GM19099 (cell line): Measurements from ENCODE around the gene LAMA5.

Experiments
- POLR2A ChIP-seq: IDR thresholded peaks from 3 replicates; pipeline ENCODE4 v1.6.1; 2011; ENCODE audit warnings: low read depth; ENCODE audit not compliant: insufficient read length; ENCODE audit errors: extremely low read depth

The LAMA5 gene

DNA sequence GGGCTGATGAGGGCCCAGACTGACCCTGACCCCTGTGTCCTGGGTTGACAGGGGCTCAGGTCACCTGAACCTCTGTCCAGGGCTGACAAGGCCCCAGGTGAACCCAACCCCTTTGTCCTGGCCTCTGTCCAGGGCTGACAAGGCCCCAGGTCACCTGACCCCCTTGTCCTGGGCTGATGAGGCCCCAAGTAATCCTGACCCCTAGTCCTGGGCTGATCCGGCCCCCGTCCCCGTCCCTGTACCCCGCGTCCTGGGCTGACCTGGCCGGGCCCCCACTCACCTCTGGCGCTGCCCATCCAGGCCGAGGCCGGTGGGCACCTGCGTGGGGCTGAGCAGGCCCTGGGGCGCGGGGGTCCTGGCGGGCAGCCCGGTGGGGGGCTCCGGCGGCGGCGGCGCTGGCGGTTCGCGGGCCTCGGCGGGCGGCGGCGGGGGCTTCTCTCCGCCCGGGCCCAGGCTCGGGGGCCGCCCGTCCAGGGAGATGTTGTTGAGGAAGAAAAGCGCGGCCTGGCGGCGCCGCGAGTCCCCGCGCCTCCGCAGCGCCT is 39.6 kb upstream of the LAMA5 start:
- TF ChIP-seq POLR2A: no peak

DNA sequence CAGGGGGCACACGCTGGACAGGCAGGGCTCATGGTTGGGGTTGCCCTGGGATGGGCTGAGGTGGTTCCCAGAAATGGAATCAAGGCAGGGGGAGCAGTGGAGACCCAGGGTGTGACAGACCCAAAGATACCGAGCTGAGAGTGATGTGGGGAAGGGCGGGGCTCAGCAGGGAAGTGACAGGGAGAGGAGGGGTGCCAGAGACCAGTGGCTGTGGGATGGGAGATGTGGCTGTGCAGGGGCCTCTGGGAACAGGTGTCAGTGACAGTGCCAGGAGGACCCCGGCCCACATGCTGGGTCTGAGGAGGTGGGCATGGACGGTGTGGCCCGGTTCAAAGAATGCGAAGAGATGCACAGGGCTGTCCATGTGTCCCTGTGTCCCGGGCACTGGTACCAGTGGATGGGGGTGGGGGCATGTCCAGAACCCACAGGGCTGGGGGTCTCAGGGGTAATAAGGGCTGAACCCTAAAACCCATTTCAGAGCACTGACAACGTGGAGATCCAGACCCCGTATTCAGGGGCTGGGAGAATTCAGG is 38.9 kb upstream of the LAMA5 start:
- TF ChIP-seq POLR2A: no peak

DNA sequence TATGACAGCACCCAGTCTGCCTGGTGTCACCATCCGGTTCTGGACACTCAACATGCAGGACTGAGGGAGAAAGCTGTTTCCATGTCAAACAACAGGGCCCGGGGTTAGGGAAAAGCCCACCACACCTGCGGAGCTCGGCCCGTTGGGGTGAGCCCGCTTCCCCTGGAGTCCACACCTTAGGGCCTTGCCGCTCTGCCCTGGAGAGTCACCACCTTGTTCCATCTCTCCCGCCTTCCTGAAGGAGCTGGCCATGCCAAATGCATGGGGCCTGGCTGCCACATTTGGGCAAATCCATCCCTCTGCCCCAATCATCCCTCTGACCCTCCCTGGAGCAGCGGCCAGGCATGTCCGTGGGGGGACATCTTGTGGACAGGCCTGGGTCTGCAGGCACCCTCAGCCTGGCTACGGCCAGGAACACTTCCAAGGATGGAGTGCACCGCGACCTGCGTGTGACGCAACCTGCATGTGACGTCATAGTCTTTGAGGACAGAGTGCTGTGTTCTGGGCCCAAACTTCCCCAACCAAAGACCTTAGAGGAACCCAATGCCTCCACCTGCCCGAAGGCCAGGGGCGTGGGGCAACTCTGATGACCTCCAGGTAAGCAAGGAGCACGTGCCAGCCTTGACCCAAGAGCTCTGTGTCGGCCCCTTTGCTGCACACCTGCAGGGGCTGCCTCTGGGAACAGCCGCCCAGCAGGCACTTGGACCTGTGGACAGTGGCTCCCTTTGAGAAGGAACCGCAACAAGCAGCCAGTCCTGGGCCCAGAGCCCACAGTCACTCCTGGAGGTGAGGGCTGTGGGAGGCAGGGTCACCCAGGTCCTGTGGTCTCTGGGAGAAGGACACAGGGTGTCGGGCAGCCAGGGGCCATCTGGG is 38.2 kb upstream of the LAMA5 start:
- no peak for TF ChIP-seq POLR2A

DNA sequence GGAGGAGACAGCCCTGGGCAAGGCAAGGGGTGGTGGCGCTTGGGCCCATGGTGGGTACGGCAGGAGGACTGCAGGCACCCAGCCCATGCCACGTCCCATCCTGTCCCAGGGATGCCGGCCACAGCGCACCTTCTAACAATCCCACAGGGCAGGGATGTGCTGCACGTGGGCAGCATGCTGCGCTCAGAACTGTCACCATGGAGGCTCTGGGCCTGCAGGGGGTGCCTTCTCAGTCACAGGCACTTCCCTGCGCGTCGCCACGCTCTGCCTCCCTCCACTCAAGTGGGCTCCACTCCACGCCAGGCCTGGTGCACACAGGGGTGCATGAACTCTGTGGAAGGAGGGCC is 37.6 kb upstream of the LAMA5 start:
- TF ChIP-seq POLR2A: no peak

DNA sequence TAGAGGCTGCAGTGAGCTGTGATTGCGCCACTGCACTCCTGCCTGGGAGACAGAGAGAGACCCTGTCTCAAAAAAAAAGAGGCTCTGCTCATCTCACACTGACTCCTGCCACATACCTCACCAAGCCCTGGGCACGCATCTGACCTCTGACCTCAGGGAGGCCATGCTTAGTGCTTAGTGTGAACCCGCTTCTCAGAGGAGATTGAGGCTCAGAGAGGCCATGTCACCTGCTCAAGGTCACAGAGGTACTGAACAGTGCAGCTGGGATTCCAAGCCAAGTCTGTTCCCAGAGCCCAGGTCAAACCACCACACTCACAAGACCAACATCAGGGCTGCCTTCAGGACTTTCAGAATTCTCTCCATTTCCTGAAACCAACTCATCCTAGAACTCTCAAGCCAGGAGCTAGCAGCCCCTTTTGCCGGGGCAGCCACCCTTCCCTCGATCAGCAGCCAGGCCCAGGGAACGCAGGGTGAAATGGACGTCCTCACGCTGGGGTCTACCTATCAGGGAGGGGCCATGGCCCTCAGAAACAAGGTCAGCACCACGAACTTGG is 37.1 kb upstream of the LAMA5 start:
- TF ChIP-seq POLR2A: no peak

DNA sequence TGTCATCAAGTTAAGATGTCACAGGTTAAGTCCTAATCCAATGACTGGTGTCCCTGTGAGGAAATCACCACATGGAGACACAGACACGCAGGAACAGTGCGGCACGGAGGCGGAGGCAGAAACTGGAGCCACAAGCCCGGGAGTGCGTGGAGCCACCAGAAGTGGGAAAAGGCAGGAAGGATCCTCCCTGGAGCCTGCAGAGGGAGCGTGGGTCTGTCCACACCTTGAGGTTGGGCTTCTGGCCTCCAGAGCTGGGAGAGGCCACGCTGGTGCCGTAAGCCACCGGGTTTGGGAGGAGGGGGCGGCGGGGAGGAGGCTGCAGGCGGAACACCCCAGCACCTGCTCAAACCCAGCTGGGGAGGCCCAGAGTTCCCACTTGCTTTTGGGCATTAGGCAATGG is 36.2 kb upstream of the LAMA5 start:
- TF ChIP-seq POLR2A: no peak

DNA sequence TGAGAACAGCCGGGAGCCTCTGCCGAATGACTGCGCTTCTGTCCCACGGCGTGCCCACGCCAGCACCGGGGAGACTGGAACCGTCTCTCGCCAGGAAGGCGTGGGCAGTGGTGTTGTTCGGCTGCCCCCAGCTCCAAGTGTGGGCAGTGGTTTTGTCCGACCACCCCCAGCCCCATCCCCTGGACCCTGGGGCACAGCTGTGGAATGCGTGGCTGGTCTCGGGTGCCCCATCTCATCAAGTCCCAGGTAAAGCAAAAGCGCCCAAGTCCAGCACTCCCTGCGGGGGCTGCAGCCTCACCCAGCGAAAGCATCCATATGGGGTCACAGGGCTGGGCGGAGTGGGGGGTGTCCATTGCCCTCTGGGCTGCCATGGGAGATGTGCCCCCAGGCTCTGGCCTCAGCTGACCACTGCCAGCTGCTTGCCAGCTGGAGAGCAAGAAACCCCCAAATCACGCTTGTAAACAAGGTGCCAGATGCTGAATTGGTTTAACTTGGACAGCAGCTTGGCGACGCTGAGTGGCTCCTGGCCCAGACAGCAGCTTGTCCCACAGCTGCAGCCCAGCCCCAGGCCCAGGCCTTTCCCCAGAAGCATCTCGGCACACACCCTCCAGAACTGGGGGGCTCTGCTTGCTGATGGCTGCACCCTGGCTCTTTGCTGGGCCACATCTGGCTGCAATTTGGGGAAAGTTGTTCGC is 35.5 kb upstream of the LAMA5 start:
- no peak for TF ChIP-seq POLR2A

DNA sequence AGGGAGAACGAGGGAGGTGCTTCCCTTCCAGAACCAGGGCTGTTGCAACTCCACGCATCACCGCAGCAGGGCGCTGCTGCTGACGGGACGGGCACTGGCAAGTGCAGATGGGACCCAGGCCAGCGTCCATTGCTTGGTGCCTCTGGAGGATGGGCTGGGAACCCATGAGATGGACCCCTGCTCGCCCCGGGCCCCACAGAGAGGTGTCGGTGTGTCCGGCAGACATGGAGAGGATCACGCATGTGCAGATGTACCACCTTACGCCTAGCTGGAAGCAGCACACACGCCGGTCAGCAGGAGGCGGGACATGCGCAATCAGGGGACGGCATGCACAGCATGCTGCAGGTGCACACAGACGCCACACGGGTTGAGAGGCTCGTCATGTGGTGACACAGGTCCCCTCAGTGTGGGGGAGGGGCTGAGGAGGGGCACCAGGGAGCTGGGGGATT is 34.2 kb upstream of the LAMA5 start:
- no peak for TF ChIP-seq POLR2A

DNA sequence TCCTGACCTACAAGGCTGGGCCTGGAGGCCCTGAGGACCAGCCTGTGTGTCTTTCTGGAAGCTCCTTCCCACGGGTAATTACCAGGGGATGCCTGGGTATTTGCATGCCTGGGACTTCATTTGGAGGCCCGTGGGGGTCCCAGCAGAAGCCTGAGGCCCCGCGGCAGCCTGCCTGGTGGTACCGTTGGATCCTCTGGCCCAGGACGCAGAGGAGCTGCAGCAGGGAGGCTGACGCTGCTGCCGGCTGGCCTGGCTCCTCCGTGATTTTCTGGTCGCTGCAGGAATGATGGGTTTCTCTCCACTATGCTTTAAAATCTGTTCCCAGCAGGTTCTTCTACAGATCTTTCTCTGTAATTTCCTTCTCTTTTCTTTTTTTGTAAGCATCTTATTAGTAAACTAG is 33.4 kb upstream of the LAMA5 start:
- TF ChIP-seq POLR2A: no peak

DNA sequence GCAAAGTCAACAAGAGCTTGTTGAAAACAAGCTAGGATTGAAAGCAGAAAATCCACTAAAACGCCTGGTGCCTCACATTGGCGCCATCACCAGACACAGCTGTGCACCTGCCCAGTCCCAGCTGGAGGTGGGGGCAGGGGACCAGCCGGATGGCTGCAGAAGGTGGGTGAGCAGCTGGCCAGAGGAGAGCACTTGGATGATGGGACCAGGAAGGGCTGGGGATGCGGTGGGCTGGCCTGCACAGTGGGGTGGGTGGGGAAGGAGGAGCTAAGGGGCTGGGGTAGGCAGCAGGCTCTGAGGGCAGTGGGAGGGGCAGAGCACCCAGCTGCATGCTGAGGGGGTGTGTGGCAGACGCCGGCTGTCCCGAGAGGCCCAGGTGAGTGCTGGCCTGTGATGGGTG is 32.9 kb upstream of the LAMA5 start:
- no peak for TF ChIP-seq POLR2A

DNA sequence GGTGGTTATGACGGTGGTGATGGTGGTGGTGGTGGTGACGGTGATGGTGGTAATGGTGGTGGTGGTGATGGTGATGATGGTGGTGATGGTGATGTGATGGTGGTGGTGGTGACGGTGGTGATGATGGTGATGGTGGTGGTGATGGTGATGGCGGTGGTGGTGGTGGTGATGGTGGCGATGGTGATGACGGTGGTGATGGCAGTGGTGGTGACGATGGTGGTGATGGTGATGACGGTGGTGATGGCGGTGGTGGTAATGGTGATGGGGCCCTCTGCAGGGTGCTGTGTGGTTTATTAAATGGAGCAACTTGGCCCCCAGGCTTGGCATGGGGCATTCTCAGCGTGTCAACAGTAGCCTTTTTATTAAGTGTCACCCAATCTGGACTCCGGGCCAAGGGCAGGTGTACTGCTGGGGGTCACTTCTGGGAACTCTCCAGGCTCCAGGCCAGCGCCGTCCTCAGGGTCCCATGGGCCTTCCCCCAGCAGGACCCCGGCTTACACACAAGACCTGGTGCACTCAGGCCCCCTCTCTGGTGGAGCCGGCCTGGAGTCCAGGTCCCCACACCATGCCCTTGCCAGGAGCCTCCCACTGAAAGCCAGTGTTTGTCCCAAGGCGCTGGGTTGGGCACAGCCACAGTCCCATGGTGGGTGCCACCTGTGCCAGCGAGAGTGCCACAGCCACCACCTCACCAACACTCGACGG is 31.2 kb upstream of the LAMA5 start:
- no peak for TF ChIP-seq POLR2A

DNA sequence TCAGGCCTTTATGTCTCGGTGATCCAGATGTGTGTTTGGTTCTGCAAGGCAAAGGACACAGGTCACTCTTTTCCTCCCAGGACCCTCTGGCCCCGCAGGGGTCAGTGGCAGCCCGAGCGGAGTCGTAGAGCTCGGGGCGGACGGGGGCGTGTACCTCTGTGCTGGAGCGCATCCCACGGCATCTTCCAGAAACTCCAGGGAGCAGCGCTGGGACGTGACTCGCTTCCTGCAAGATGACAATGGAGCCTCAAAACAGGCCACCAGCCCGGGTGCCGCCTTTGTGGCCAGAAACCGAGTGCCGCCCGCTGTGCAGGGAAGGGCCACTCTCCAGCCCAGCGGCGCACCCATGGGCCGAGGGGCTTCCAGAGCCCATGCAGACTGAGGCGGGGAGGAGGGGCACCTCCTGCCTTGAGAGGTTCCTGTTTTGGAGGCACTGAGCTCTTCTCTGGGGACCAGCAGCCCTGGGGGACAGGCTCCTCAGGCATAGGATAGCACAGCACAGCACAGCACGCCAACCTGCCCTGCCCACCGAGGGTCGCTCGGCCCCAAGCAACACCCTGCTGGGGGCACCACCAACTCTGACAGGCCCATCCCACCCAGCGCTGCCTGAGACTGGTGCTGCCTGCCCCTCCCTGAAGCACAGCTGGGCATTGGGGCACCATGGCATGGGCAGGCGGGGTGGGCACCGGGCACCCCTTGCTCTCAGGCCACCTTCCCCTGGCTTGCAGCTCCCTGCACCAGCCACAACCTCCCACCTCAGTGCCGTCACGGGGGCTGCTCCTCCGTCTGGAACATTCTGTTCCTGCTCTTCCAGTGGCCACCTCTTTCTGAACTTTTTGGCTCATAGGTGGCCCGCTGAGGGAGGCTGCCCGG is 29.5 kb upstream of the LAMA5 start:
- TF ChIP-seq POLR2A: no peak

DNA sequence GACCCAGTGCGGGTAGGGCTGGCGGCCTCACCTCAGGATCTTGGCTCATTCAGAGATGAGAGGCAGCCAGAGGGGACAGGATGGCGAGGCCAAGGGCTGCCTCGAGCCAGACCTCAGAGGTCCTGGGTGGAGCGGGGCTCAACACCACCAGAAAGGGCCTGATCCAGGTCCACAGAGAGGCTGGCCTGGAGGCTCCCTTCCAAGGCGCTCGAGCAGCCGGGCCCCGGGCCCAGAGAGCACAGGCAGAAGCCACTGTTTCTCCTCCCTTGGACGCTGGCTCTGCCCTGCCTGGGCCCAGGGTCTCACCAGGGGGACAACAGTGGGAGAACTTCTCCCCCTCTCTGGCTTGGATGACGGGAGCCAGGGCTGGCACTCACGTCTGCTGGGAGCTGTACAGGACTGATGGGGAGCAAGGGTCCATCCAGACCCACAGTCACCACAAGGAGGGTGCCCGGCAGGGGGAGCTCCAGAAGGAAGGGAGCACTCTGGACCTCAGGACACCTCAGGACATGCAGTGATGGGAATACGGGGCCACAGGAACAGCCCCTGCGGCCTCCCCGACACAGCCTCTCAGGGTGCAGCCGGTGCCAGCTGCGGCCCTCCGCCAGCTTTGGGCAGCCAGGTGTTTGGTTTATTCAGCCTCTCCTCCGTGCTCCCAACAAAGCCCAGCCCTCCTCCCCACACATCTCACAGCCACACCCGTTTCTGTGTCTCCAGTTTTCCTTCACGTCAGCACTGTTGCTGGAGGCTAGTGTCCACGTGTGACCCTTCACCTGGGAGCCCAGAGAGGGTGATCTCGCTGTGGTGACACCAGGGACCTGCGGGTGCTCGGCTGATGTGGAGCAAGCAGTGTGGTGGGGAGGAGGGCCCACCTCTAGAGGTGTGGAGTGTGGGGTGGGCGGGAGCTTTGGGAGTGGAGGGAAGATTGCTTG is 28.5 kb upstream of the LAMA5 start:
- TF ChIP-seq POLR2A: no peak
